CD4-positive, alpha-beta T cell (primary cell): Measurements from ENCODE around the gene ATG16L1. TPM values are rescaled to one million over a fixed set of nuclear protein-coding genes. Genes with fewer than 3 reads are reported as not detected.

Source experiments
- ATAC-seq: fragments of 200-7000 bp; cut with Tn5 transposase; one replicate; pipeline ENCODE4 v1.10.0; 2022; ENCODE audit warnings: mild to moderate bottlenecking; ENCODE audit not compliant: poor library complexity
- CTCF ChIA-PET: fragments of 350-600 bp; sonication (Branson Sonifier 250); formaldehyde crosslinking; loops from one replicate; lab custom pipeline; 2021; ENCODE audit warnings: antibody characterized with exemption, inconsistent platforms; lab: Charles Lee
- POLR2A ChIA-PET: fragments of 350-600 bp; sonication (Branson Sonifier 250); formaldehyde crosslinking; loops from one replicate; lab custom pipeline; 2021; ENCODE audit warnings: antibody characterized with exemption, inconsistent platforms; lab: Charles Lee
- DNase-seq, 14 experiments: peaks; one replicate each; pipeline ENCODE4 v3.0.0-alpha.2; 2013 to 2020; ENCODE audit warnings: mixed read lengths in 2 of 14
- H3K27ac ChIP-seq, 2 donors: one replicate each; pipeline versions ENCODE4 v1.5.1 to v1.7.0; 2013; ENCODE audit warnings: low read length in 2 of 2, low read depth in 1 of 2, mild to moderate bottlenecking in 1 of 2
- H3K27me3 ChIP-seq, 2 experiments: 1 replicate in 1 of 2; 2 replicates in 1 of 2; pipeline versions ENCODE4 v1.6.1 to v1.7.0; 2013; ENCODE audit warnings: low read length in 2 of 2, control low read depth in 1 of 2, mild to moderate bottlenecking in 1 of 2, moderate library complexity in 1 of 2; ENCODE audit not compliant: insufficient read depth in 2 of 2, control insufficient read depth in 1 of 2
- H3K36me3 ChIP-seq: one replicate; pipeline ENCODE4 v1.6.1; 2013; ENCODE audit warnings: low read length, control low read depth; ENCODE audit not compliant: insufficient read depth
- H3K4me1 ChIP-seq: one replicate; pipeline ENCODE4 v1.6.1; 2013; ENCODE audit warnings: low read length, control low read depth; ENCODE audit not compliant: insufficient read depth
- H3K4me3 ChIP-seq: one replicate; pipeline ENCODE4 v1.5.1; 2013; ENCODE audit warnings: mild to moderate bottlenecking, low read length, moderate library complexity
- H3K9me3 ChIP-seq, 2 experiments: 1 replicate in 1 of 2; 2 replicates in 1 of 2; pipeline versions ENCODE4 v1.6.1 to v1.7.0; 2013; ENCODE audit warnings: low read length in 2 of 2, mild to moderate bottlenecking in 2 of 2, control low read depth in 1 of 2, moderate library complexity in 1 of 2; ENCODE audit not compliant: control insufficient read depth in 1 of 2, insufficient read depth in 1 of 2
- H3K27ac Mint-ChIP-seq: one replicate; pipeline ENCODE4 v1.8.0; 2020; ENCODE audit warnings: mixed read lengths
- H3K27me3 Mint-ChIP-seq: one replicate; pipeline ENCODE4 v1.8.0; 2021; ENCODE audit warnings: mixed read lengths
- H3K36me3 Mint-ChIP-seq: one replicate; pipeline ENCODE4 v1.8.0; 2021; ENCODE audit warnings: low read depth, mixed read lengths
- H3K4me1 Mint-ChIP-seq: one replicate; pipeline ENCODE4 v1.8.0; 2021; ENCODE audit warnings: low read depth, mixed read lengths
- H3K4me3 Mint-ChIP-seq: one replicate; pipeline ENCODE4 v1.8.0; 2020; ENCODE audit warnings: mild to moderate bottlenecking, mixed read lengths
- H3K9me3 Mint-ChIP-seq: one replicate; pipeline ENCODE4 v1.8.0; 2020; ENCODE audit warnings: mixed read lengths
- intact Hi-C, 2 experiments: fragments of 100-400 bp; cut with DNase I in 1 of 2; cut with micrococcal nuclease in 1 of 2; formaldehyde crosslinking; loops; one replicate each; pipeline versions ENCODE4 v1.15.1 to v1.9.0; 2023 to 2025; cut with DNase I, micrococcal nuclease
- total RNA-seq, 174 experiments: library from RNA in 2 of 174; stranded (reverse) in 2 of 174; gene quantifications; one replicate each; pipeline ENCODE4 v1.2.3 and lab custom pipeline; 2021 to 2026
- TF ChIP-seq, protein P1 (sequence below): fragments of 200-600 bp; IDR thresholded peaks from one replicate; pipeline ENCODE4 v1.8.0; 2022; ENCODE audit warnings: antibody characterized with exemption, mild to moderate bottlenecking

ATG16L1 gene
- total RNA-seq, 2 experiments from 2014 or later, result 134 to 135 TPM

DNA sequence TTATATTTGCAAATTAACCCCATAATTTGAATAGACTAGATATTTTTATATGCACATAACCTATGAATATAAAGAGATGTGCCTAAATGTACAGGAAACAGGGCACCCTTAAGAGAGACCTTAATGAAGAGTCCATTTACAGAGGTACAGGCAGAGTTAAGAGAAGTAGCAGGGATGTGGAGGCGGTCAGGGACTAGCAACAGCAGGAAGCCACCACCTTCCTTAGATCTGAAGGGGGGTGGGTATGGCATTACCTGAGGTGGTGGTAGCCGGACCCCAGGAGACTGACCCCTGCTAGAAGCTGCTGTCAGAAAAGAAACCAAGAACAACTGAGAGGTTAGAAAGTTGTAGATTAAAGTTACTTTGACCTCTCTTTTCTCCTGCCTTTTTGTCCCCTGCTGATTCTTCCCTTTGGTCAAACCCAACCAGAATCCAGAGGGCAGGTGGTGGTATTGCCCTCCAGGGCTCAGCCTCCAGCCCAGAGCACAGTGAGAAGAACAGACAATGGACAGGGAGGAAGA, 24.9 kb upstream of the ATG16L1 start:
- Histone ChIP-seq H3K4me1 (peaks cover 16% of the 10 kb centered on the region), H3K27me3 (no peaks in the 10 kb centered on the region), H3K4me3 (no peak overlapping the region), H3K36me3 (no peaks in the 10 kb centered on the region), H3K27ac (no peak overlapping the region), H3K9me3 (no peaks in the 10 kb centered on the region)
- Mint-ChIP-seq H3K27ac (no peak overlapping the region), H3K4me3 (no peak overlapping the region), H3K9me3 (no peaks in the 10 kb centered on the region), H3K4me1 (peaks cover 6% of the 10 kb centered on the region), H3K27me3 (no peaks in the 10 kb centered on the region), H3K36me3 (no peaks in the 10 kb centered on the region)
- TF ChIP-seq, protein P1, sequence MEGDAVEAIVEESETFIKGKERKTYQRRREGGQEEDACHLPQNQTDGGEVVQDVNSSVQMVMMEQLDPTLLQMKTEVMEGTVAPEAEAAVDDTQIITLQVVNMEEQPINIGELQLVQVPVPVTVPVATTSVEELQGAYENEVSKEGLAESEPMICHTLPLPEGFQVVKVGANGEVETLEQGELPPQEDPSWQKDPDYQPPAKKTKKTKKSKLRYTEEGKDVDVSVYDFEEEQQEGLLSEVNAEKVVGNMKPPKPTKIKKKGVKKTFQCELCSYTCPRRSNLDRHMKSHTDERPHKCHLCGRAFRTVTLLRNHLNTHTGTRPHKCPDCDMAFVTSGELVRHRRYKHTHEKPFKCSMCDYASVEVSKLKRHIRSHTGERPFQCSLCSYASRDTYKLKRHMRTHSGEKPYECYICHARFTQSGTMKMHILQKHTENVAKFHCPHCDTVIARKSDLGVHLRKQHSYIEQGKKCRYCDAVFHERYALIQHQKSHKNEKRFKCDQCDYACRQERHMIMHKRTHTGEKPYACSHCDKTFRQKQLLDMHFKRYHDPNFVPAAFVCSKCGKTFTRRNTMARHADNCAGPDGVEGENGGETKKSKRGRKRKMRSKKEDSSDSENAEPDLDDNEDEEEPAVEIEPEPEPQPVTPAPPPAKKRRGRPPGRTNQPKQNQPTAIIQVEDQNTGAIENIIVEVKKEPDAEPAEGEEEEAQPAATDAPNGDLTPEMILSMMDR, result no peak
- no peak for DNase-seq
- ChIA-PET POLR2A (no interaction called here), CTCF (interaction anchor here (0.6 kb wide), 1 partner anchor 9 kb away, joined by 4 read pairs; no protein-coding TSS in a partner anchor)
- intact Hi-C loops, result no loop called here
- ATAC-seq, result no peak

DNA sequence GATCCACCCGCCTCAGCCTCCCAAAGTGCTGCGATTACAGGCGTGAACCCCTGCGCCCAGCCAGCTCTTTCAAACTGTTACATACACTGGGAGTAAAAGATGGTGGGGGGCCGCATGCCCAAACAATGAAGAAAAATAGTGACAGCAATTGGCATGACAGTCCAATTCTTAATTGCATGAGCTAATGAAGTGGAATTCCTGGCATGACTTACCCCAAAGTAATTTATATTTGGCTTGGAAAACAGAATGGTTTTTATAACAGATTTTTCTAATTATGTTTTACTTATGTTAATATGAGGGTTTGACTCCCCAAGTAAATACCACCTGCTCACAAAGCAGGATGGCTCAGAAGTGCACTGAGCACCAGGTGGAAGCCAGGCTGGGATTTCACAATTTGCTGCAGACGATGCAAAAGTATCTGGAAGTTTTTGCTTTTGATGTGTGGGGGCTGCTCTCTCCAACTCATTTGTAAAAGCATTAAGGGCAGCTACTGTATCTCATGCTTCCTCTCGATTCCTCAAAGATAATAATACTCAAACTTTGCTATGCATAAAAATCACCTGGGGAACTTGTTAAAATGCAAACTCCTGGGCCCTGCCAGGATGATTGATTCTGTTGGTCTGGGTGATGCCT, 24.0 kb upstream of the ATG16L1 start:
- Histone ChIP-seq H3K4me1 (peaks cover 24% of the 10 kb centered on the region), H3K27me3 (no peaks in the 10 kb centered on the region), H3K27ac (no peak overlapping the region), H3K9me3 (no peaks in the 10 kb centered on the region), H3K36me3 (no peaks in the 10 kb centered on the region), H3K4me3 (no peak overlapping the region)
- intact Hi-C loops, result no loop called here
- H3K36me3 Mint-ChIP-seq, result no peaks in the 10 kb centered on the region
- no peak for DNase-seq
- TF ChIP-seq, protein P1, result no peak
- no peaks in the 10 kb centered on the region for H3K27me3 Mint-ChIP-seq
- ChIA-PET CTCF (interaction anchor here (0.6 to 1.4 kb wide), 2 partner anchors 10 to 24 kb away, joined by 3 to 4 read pairs; partner anchors contain the start of gene ATG16L1), POLR2A (interaction anchor here (0.7 kb wide), 1 partner anchor 13 kb away, joined by 3 read pairs; no protein-coding TSS in a partner anchor)
- no peaks in the 10 kb centered on the region for H3K9me3 Mint-ChIP-seq
- ATAC-seq, result no peak
- H3K4me3 Mint-ChIP-seq, result no peak overlapping the region
- peaks cover 6% of the 10 kb centered on the region for H3K4me1 Mint-ChIP-seq
- no peak overlapping the region for H3K27ac Mint-ChIP-seq

DNA sequence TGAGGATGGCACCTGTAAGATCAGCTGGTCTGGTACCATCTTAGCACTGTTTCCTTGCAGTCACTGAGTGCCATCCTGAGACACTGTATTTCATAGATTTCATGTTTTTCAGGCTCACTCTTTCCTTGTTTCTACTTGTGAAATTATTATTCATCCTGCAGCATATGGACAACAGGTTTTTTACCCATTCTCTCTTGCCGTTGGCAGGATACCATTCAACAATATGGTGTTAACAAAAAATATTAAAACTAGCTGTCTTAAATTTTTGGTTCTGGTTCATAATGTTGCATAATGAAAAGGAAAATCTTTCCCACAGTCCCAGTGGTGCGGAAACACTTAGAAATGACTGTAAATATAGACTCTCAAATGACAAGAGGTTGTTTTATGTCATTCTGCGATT, 23.1 kb upstream of the ATG16L1 start:
- H3K27me3 Mint-ChIP-seq, result no peaks in the 10 kb centered on the region
- Histone ChIP-seq H3K27me3 (no peaks in the 10 kb centered on the region), H3K36me3 (no peaks in the 10 kb centered on the region), H3K27ac (no peak overlapping the region), H3K4me3 (no peak overlapping the region), H3K4me1 (peaks cover 33% of the 10 kb centered on the region), H3K9me3 (no peaks in the 10 kb centered on the region)
- H3K9me3 Mint-ChIP-seq, result no peaks in the 10 kb centered on the region
- H3K4me1 Mint-ChIP-seq, result peaks cover 6% of the 10 kb centered on the region
- TF ChIP-seq, protein P1, result no peak
- intact Hi-C loops, result no loop called here
- no peaks in the 10 kb centered on the region for H3K36me3 Mint-ChIP-seq
- ATAC-seq (no peak), DNase-seq (no peak)
- no peak overlapping the region for H3K27ac Mint-ChIP-seq
- ChIA-PET POLR2A (no interaction called here), CTCF (interaction anchor here (1.4 kb wide), 1 partner anchor 23 kb away, joined by 3 read pairs; the partner anchor contains the start of gene ATG16L1)
- H3K4me3 Mint-ChIP-seq, result no peak overlapping the region
